Measurements from ENCODE around the gene DPEP1.
"Not testable (repeated sequence)": the region's sequence is repeated elsewhere in the genome, so short reads cannot be mapped to it uniquely, and the experiment has no call there.

DPEP1 gene

DNA sequence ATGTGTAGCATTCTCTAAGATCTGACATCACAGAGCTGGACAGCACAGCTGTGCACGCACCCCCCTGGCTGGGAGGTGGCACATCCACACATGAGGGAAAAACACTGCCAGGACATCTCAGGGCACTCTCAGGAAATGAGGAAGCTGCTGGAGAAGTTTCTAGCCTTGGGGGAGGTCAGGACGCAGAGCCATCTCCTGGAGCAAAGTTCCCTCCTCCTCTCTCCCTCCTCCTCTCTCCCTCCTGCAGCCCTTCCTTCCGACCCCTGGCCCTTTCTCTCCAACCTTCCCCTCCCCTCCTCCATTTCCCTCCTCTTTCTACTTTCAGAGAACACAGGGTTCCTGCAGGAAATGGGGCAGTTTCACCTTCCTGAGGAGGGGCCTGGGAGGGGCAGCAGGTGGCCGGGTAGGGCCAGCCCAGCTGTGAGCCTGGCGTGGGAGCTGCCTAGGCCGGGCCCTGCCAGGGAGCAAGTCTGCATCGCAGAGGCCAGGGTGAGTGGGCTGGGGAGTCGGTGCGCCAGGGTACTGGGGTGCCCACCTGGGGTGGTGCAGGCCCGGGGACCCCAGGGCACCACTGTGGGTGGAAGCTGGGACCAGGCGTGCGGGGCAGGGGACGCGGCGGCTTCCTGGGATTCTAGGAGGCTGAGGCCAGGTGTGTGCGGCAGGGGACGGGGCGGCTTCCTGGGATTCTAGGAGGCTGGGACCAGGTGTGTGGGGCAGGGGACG is at the start of gene DPEP1:
TSS of gene DPEP1 (plus strand) at position 412 of the 723 bp plus-strand sequence. CDS start 16,769 bp downstream, outside the sequence.
- no peak for DNase-seq (ENCODE audit: low read depth)

DNA sequence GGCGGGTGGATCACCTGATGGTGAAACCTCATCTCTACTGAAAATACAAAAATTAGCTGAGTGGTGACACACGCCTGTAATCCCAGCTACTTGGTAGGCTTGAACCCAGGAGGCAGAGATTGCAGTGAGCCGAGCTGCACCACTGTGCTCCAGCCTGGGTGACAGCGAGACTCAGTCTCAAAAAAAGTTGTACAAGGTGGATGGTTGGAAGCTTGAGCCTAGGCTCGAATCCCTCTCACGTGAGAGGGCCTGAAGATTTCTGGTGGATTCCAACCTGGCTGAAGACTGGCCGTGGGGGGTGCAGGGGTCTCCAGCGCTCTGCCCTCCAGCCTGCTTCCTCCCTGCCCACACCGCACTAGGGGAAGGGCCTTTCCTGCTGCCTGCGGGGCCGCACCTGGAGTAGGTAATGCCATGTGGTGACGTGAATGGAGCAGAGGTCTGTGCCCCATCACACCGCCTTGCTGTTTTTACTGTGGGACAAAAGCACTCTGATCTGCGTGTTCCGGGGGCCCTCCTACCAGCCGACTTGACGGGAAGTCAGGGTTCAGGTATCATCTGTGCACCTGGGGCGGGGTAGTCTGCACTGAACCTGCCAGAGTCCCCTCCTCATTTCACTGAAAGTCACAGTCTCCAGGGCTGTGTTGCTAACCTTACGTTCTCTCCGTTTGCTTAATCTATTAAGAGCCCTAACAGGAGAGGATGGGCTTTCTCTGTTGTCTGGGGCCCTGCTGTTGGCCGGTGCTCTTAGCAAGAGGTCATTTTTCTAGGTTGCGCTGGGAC is 48.8 kb upstream of the DPEP1 start:
- DNase-seq (ENCODE audit: low read depth) = no peak

DNA sequence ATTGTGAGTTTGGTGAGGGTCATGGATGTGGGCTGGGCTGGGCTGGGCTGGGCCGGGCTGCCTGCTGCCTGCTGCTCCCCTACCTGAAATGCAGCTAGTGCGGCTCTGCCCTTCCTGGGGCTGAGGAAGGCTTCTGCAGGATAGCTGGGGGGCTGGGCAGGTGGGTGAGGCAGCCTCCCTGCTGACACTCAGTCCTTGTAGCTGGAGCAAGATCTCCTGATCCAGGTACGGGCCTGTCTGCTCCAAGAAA is 48.3 kb upstream of the DPEP1 start:
- DNase-seq (ENCODE audit: low read depth) = no peak

DNA sequence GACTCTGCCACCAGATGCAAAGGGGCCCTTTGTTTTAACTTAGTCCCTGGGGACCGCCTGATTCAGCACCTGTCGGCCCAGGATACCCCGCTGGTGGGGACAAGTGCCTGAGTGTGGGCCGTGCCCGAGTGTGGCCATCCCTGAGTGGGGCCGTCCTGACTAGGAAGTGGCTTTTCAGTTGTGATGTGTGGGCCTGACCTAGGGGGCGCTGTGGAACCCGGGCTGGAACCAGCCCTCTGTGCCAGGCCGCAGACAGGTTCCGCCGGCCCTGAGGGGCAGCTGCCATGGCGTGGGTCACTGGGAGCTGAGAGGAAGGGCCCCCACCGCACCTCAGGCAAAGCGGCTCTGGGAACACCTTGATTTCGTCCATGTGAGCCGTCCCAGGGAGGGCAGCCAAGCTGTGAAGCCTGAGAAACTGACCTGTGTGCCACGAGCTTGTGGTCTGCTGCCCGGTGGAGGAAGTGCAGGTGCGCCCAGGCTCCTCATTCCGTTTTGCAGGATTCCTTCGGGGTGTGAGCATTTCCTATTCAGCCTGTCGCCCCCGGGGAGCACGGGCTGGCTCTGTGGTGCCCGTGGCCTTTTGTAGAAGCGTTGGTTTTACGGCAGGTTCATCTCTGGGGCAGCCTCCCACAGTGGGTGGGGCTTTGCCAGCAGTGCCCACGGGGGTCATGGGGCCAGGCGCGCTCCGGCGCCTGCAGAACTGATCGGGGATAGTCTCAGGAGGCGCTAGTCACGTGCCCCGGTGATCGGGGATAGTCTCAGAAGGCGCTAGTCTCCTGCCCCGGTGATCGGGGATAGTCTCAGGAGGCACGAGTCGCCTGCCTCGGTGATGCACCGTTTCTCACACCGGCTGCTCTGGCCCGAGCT is 47.7 kb upstream of the DPEP1 start:
- peak; percentile 37 for DNase-seq (ENCODE audit: low read depth)

DNA sequence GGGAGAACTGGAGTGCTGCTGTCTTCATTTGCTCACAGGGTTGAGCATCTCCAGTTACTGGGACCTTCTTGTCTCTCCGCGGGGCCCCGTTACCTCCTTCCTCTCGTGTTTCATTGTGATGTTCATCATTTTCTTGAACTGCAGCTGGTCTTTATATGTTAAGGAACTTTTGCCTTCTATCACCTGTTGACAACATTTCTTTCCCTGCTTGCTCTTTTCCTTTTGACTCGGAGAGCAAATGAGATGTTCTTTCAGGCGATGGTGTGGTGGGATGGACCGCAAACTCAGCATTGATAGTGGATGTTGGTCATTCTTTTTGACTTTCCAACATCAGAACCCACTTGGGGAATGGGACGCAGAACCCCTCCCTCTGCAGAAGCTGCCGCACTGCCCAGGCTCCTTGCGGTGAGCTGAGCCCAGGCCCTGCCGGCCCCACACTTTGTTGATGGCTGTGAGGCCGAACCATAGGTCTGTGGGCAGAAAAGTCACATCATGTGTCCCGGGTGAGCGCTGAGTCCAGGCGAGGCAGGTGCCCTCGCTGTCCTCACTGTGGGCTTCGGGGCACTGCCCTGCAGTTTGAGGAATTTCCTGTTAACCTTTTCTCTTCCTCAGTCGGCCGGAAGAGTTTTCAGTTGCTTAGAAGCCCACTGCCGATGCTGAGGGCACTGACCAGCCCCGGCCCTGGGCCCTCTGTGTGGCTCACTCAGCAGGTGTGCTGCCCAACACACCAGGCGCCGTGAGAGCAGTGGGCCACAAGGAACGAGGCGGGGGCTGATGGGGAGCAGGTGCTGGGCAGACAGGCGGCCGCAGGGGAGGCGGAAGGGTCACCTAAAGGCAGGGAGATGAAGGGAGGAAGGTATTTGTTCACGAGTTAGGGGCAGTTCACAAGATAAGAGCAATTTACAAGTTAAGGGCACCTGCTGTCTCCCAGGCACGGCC is 45.5 kb upstream of the DPEP1 start:
- DNase-seq (ENCODE audit: low read depth) = no peak

DNA sequence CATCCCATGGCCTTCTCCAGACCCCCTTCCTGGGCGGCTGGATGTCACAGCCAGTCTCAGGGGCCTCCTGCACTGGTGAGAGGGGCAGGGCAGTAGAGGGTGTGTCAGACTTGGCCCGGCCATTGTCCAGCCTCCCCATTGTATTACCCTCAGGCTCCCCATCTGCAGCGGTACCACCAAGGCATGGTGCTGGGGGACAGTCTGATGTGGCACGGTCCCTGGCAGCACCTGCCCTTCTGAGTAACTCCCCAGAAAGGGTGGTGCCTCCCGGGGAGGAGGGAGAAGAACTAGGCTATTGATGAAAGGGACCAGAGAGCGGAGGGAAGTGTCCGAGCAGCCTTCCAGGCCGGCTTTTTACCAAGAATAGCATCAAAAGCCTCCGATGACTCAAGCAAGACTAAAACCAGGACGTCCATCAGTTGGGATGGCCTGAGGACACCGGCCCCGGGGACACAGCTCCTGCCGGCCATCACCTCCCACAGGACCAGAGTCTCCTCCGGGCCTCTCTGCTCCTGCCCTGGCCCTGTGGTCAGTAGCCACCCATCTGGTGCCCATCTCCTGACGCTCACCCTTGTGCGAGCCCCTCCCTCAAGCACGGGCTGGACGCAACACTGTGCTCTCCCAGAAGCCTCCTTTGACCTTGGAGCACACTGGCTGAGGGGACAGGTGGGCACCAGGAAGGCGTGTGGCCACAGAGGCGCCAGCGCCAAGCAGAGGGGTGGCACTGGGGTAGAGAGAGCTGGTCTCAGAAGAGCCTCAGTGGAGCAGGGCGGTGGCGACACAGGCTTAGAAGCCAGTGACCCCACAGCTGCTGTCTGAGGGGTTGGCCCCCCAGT is 43.7 kb upstream of the DPEP1 start:
- DNase-seq (ENCODE audit: low read depth) = no peak

DNA sequence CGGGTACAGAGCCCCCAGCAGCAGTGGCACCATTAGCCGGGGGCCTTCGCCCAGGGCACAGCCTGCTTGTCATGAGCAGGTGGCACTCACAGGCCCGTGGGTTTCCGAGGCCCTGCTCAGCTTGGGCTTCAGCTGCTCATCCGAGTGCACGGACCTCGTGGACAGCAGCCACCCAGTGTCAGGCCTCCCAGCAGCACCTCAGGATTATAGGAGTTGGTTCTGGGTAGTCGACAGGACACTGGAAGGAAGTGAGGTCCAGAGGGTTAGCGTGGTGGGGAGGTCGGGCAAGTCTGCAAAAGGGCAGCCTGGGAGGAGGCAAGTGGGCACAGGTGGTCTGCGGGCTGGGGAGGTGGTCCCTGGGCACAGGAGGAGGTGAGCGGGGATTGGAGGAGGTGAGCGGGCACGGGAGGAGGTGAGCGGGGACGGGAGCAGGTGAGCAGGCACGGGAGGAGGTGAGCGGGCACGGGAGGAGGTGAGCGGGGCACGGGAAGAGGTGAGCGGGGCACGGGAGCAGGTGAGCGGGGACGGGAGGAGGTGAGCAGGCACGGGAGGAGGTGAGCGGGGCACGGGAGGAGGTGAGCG is 43.0 kb upstream of the DPEP1 start:
- DNase-seq (ENCODE audit: low read depth) = no peak

DNA sequence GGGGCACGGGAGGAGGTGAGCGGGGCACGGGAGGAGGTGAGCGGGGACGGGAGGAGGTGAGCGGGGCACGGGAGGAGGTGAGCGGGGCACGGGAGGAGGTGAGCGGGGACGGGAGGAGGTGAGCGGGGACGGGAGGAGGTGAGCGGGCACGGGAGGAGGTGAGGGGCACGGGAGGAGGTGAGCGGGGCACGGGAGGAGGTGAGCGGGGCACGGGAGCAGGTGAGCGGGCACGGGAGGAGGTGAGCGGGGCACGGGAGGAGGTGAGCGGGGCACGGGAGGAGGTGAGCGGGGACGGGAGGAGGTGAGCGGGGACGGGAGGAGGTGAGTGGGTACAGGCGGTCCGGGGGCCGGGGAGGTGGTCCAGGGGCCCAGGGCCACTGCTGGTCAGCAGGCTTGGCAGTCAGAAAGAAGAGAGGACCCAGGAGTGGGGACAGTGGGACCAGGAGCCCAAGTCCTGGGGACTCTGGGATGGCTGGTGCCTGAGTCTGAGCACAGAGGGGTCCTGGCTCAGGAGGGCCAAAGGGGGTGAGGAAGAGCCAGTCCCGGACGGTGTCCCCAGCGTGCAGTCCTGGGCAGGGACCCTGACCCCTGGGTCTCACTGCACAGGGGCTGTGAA is 42.4 kb upstream of the DPEP1 start:
- not testable (repeated sequence) for DNase-seq (ENCODE audit: low read depth)

DNA sequence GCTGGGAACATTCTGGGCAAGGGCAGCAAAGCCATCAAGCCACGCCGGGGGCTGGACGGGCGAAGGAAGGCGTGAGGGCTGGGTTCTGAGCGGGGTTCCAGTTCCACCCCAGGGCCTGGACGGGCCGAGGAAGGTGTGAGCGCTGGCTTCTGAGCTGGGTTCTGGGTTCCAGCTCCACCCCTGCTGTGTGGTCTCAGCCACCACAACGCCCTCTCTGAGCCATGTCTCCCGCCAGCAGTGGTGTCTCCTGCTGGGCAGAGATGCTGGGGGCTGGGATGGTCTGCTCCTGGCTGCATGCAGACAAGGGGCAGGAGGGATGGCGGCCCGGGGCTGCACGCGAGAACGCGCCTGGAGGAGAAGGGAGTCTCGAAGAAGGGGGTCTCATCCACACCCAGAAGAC is 41.8 kb upstream of the DPEP1 start:
- no peak for DNase-seq (ENCODE audit: low read depth)

DNA sequence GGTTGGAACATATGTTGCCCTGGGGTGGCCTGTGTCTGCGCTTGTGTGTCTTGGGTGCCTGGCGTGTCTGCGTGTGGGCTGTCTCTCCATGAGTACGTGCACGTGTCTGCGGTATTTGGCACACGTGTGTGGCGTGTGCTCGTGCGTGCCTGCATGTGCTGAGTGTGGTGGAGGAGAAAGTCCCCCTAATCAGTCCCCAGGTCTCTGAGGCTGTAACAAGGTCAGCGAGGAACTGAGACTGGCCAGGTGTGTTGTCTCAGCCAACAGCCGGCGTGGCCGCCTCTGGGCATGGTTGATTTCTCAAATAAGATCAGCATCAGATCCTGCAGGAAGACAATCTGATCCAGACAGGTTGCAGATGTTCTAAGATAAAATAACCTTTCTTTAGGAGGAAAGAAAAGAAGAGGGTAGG is 41.4 kb upstream of the DPEP1 start:
- DNase-seq (ENCODE audit: low read depth) = no peak

DNA sequence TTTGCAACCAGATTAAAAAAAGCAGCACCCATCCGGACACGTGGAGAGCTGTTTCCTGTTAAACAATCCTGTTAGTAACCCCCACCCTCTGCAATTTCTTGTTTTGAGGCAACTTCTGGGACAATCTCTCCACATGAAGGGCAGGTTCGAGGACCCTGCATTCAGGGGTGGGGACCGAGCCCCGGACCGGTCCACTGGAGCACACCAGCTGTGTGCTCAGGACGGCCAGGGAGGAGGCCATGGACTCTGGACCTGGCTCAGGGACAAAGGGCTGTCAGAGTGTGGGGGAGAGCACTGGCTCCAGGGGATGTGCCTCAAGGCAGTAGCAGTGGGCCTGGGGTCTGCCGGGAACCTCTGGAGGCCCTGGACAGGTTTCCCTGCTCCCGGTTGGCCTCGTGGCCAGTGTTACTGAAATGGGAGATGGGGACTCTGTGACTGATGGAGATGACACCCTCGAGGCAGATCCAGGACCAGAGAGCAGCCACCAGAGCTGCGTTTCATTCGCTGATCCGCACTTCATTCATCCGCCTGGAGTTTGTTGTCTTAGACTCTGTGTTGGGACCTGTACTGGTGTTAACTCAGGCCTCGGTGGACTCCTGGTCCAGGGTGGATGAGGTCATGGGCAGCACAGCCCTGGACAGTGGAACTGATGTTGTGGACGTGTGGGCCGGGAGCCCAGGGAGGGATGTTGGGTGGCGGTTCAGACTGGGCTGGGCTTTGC is 40.8 kb upstream of the DPEP1 start:
- DNase-seq (ENCODE audit: low read depth) = no peak

DNA sequence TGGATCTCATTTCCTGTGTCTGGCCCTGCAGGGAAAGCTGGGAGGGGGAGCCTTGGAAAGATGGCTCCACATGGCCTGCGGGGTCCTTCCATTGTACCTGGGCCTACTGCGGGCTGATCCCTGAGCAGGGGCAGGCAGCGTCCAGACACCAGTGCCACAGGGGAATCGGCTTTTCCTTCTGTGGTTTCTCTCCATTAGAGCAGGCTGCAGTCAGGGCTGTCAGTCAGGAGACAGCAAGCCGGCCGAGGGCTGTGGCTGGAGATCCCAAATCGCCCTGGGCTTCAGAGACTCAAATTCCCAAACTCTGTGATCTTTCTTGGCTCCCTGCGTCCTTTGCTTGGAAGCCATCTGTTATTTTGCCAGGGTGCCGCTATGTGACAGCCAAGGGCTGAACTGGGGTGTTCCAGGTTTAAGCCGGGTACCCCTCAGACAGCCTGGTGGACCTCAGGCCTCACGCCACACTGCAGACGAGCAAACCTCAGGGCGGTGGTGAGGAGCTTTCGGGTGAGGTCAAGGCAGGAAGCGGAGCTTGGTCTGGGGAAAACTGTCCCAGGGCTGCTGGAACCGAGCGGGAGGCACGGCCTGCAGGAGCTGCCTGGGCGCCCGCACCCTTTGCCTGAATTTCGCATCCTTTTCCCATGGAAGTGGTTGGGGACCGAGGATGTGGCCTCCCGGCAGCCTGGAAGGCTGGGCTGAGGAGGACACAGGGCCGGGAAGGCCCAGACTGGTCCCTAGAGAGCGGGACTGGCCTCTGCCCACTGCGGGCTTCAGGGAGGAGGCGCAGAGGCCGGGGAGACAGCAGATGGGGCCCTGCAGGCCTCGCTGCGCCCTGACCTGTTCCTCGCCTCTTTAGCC is 39.4 kb upstream of the DPEP1 start:
- no peak for DNase-seq (ENCODE audit: low read depth)

DNA sequence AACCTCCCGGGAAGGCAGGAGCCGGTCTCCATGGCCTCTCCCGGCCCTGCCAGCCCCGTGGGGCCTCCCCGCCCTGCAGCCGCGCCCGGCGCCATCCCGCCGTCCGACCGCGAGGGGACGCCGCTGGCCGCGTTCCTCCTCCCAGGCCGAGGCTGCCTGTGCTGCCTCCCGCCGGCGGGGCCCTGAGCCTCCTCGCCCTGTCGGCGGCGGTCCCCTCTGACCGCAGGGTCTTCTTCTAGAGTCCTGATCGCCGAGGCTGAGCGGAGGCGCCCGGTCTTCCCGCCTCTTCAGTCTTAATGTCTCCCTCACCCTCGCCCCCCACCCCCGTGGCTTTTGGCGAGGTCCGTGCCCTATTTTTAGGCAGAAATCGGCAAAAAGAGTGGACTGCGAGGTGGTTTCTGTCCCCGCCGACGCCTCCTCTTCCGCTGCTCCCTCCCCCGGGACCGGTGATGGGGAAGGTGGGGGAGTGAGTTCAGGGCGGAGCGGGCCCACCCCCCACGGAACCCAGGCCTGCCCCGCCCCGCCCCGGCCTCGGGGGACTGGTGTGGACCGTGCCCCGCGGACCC is 38.7 kb upstream of the DPEP1 start:
- peak; percentile 32 for DNase-seq (ENCODE audit: low read depth)

DNA sequence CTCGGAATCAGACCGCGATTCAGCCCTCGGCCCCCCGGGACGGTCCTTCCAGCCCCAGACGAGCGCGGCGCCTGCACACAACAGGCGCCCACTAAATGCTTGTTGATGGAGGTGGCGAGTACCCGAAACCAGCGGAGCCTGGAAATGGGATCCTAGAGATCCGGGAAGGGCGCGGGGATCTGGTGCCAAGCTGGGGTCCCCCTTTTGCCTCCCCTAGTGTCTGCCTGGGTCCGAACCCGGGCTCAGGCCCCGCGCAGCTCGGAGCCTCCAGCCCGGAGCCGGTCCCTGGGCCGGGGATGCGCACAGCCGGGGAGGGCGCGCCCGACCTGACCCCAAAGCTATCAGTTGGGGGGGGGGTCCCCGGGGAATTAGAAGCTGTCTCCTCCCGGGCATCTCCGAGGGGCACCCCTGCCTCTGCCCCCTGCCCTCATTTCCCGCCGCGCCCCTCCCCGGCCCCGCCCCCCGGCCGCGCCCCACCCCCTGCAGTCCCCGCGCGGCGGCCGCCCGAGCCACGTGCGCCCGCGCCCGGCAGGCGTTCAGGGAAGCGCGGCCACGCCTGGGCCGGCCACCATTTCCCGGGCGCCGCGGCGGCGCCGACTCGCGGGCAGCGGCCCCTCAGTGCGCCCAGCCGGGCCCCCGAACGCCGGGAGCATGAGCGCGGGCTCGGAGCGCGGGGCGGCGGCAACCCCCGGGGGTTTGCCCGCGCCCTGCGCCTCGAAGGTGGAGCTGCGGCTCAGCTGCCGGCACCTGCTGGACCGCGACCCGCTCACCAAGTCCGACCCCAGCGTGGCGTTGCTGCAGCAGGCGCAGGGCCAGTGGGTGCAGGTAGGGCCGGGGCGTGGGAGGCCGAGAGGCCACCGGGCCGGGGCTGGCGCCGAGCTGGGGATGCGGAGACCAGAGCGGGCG is 37.9 kb upstream of the DPEP1 start, which contains the start of gene CPNE7:
TSS of gene CPNE7 (plus strand) at position 512 of the 906 bp plus-strand sequence. CDS start at position 652, 140 bp downstream.
- DNase-seq (ENCODE audit: low read depth) = no peak

DNA sequence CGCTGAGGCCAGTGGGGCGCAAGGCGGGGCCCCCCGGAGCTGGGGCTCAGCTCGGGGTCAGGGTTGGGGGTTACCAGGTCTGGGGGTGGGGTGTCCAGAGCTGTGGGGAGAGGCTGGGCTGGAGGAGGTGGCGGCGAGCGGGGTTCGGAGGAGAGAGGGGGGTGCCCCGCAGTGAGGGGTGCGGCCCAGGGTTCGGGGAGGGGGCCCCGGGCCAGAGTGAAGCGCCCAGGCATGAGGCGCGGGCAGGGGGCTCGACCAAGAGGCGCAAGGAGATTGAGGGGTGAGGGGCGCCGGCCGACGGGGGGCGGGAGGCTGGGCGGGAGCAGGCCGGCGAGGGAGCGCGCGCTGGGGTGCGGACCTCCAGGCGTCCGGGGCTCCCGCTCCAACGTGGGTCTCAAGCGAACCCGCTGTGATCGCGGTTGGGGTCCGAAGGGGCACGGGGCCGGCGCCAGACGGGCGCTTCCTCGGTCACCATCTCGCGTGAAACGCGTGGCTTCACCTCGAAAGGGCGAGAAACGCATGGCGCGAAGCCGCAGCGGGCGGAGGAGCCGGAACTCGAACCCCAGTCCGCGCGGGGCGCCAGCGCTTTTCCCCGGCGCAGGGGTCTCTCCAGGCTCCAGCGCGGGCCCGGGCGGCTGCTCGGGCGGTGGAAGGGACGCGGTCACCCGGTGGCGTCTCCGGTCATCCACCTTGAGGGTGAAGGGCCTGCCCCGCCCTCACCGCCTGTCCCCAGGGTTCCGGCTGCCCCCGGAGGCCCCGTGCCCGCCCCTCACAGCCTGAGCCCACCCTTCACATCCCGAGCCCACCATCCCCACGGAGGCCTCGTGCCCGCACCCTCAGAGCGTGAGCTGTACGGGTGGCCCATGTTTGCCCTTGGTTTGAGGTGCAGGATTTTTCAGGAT is 37.0 kb upstream of the DPEP1 start:
- DNase-seq (ENCODE audit: low read depth) = no peak

Measured in activated T-helper 9 cell treated with anti-CD3 and anti-CD28 coated beads, Interleukin-2, amount 50 U/mL, for 16 hours (primary cell).